WTC11 (cell line): ENCODE data around the gene PBX3. TPM values are rescaled to one million over a fixed set of nuclear protein-coding genes. Genes with fewer than 3 reads are reported as not detected.
A peak's percentile ranks its signal among the peaks of the same experiment; 100 is the strongest.

Experiments
- ATAC-seq: fragments of 200-7000 bp; cut with Tn5 transposase; 2 replicates; pipeline ENCODE4 v1.10.0; 2021; ENCODE audit warnings: mild to moderate bottlenecking, moderate library complexity
- CTCF ChIA-PET: fragments of 300-600 bp; sonication (Branson Sonifier 250); formaldehyde crosslinking; loops from one replicate; lab custom pipeline; 2021; ENCODE audit warnings: antibody characterized with exemption; lab: Charles Lee
- POLR2A ChIA-PET: fragments of 350-600 bp; sonication (Branson Sonifier 250); formaldehyde crosslinking; loops from one replicate; lab custom pipeline; 2021; ENCODE audit warnings: antibody characterized with exemption; lab: Charles Lee
- DNase-seq: peaks from one replicate; pipeline ENCODE4 v3.0.0; 2021; ENCODE audit warnings: low spot score
- H3K27ac Mint-ChIP-seq: 2 replicates; pipeline ENCODE4 v1.8.0; 2021; ENCODE audit warnings: mixed read lengths
- H3K27me3 Mint-ChIP-seq: 2 replicates; pipeline ENCODE4 v1.8.0; 2021; ENCODE audit warnings: low read depth, mild to moderate bottlenecking, moderate library complexity, mixed read lengths
- H3K36me3 Mint-ChIP-seq: 2 replicates; pipeline ENCODE4 v1.8.0; 2021; ENCODE audit warnings: mixed read lengths
- H3K4me1 Mint-ChIP-seq: 2 replicates; pipeline ENCODE4 v1.8.0; 2022; ENCODE audit warnings: mixed read lengths
- H3K4me3 Mint-ChIP-seq: 2 replicates; pipeline ENCODE4 v1.8.0; 2021; ENCODE audit warnings: mild to moderate bottlenecking, moderate library complexity, mixed read lengths
- H3K9me3 Mint-ChIP-seq: 2 replicates; pipeline ENCODE4 v1.8.0; 2021; ENCODE audit warnings: mixed read lengths
- CBFB ChIP-seq: sonication (generic); formaldehyde crosslinking; IDR thresholded peaks from 2 replicates; pipeline ENCODE4 v1.8.1; 2022; ENCODE audit warnings: mild to moderate bottlenecking, low read depth, missing genetic modification reagents
- CREB1 ChIP-seq: sonication (generic); formaldehyde crosslinking; IDR thresholded peaks from 2 replicates; pipeline ENCODE4 v1.8.0; 2023; ENCODE audit warnings: mild to moderate bottlenecking, missing genetic modification reagents
- E2F1 ChIP-seq: sonication (generic); formaldehyde crosslinking; IDR thresholded peaks from 2 replicates; pipeline ENCODE4 v1.8.0; 2022; ENCODE audit warnings: mild to moderate bottlenecking, missing genetic modification reagents
- EMX1 ChIP-seq: fragments of 250-450 bp; sonication (Bioruptor Pico); IDR thresholded peaks from 2 replicates; pipeline ENCODE4 v1.8.0; 2021; ENCODE audit warnings: mild to moderate bottlenecking
- GRHL2 ChIP-seq: fragments of 250-450 bp; sonication (Bioruptor Pico); IDR thresholded peaks from 2 replicates; pipeline ENCODE4 v1.8.0; 2022; ENCODE audit warnings: mild to moderate bottlenecking, moderate library complexity; ENCODE audit not compliant: insufficient replicate concordance, severe bottlenecking
- GTF2I ChIP-seq: fragments of 250-450 bp; sonication (Bioruptor Pico); conservative IDR thresholded peaks from 2 replicates; pipeline ENCODE4 v1.4.0; 2021; ENCODE audit warnings: mild to moderate bottlenecking
- JUN ChIP-seq: sonication (generic); formaldehyde crosslinking; IDR thresholded peaks from 2 replicates; pipeline ENCODE4 v1.8.0; 2023; ENCODE audit warnings: mild to moderate bottlenecking, missing genetic modification reagents
- NFATC4 ChIP-seq: fragments of 250-450 bp; sonication (Bioruptor Pico); IDR thresholded peaks from 2 replicates; pipeline ENCODE4 v1.9.0; 2021; ENCODE audit warnings: mild to moderate bottlenecking
- NFE2L1 ChIP-seq: sonication (generic); formaldehyde crosslinking; IDR thresholded peaks from 2 replicates; pipeline ENCODE4 v1.8.1; 2023; ENCODE audit warnings: missing genetic modification reagents
- NR1H2 ChIP-seq: sonication (generic); formaldehyde crosslinking; IDR thresholded peaks from 2 replicates; pipeline ENCODE4 v1.9.0; 2021; ENCODE audit warnings: mild to moderate bottlenecking, moderate library complexity, missing genetic modification reagents
- NR2C2 ChIP-seq: sonication (generic); formaldehyde crosslinking; IDR thresholded peaks from 2 replicates; pipeline ENCODE4 v1.8.0; 2022; ENCODE audit warnings: mild to moderate bottlenecking, missing genetic modification reagents
- SMAD3 ChIP-seq: sonication (generic); formaldehyde crosslinking; IDR thresholded peaks from 2 replicates; pipeline ENCODE4 v1.8.0; 2022; ENCODE audit warnings: missing genetic modification reagents, mild to moderate bottlenecking, borderline replicate concordance
- TCF7 ChIP-seq: sonication (generic); formaldehyde crosslinking; IDR thresholded peaks from 2 replicates; pipeline ENCODE4 v1.8.0; 2022; ENCODE audit warnings: mild to moderate bottlenecking, low read depth, missing genetic modification reagents, moderate library complexity
- TEAD1 ChIP-seq: sonication (generic); formaldehyde crosslinking; IDR thresholded peaks from 2 replicates; pipeline ENCODE4 v1.8.0; 2022; ENCODE audit warnings: mild to moderate bottlenecking, missing genetic modification reagents
- TP53 ChIP-seq: sonication (generic); formaldehyde crosslinking; IDR thresholded peaks from 2 replicates; pipeline ENCODE4 v1.8.1; 2023; ENCODE audit warnings: mild to moderate bottlenecking, missing genetic modification reagents
- ZNF281 ChIP-seq: sonication (generic); formaldehyde crosslinking; IDR thresholded peaks from 2 replicates; pipeline ENCODE4 v1.8.0; 2023; ENCODE audit warnings: mild to moderate bottlenecking, missing genetic modification reagents
- total RNA-seq: library from RNA; stranded (reverse); gene quantifications from 3 replicates; pipeline ENCODE4 v1.2.3, GENCODE V29; 2021
- TF ChIP-seq, protein P1 (sequence below): sonication (generic); formaldehyde crosslinking; IDR thresholded peaks from 2 replicates; pipeline ENCODE4 v1.8.1; 2023; ENCODE audit warnings: mild to moderate bottlenecking, missing genetic modification reagents, moderate library complexity
- TF ChIP-seq, protein P2 (sequence below): sonication (generic); formaldehyde crosslinking; IDR thresholded peaks from 2 replicates; pipeline ENCODE4 v1.8.0; 2023; ENCODE audit warnings: missing genetic modification reagents, mild to moderate bottlenecking, borderline replicate concordance

Gene PBX3
- total RNA-seq, 1 experiment from 2014 or later, result 48.5 TPM

GRCh38 chr9:125989524-125990180 is 242.5 kb downstream of the PBX3 start (continued):
- TF ChIP-seq, protein P1, sequence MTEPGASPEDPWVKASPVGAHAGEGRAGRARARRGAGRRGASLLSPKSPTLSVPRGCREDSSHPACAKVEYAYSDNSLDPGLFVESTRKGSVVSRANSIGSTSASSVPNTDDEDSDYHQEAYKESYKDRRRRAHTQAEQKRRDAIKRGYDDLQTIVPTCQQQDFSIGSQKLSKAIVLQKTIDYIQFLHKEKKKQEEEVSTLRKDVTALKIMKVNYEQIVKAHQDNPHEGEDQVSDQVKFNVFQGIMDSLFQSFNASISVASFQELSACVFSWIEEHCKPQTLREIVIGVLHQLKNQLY (CRISPR knock-in tag), result no peak
- TF ChIP-seq NFATC4 (CRISPR knock-in tag), result no peak
- no peak for TF ChIP-seq SMAD3
- no peak for TF ChIP-seq TP53 (CRISPR knock-in tag)
- TF ChIP-seq, all 79 proteins: peak for 0

DNA sequence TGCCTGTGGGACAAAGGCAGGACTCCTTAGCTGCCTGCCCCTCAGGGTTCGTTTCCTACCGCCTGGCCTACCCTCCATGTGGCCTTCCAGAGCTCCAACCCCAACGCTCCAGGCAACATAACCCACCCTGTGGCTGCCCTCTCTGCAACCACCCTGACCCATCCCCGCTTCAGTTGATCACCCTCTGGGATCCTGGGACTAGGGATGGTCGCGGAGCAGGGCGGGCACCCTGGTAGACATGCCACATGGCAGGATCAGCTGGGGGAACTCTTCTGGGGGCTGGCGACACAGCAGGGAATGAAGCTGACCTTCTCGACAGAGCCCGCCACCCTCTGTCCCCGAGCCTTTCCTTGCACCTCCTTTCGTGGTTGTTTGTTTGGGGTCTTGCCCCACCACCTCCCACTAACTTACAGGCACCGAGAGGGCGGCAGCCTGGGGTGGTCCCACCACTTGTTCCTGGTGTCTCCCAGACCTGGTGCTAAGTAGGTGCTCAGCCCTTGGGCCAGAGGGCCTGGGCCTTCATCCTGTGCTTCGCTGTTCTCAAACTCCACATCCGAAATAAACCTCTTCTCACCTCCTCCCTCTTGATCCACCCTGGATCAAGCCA is 243.1 kb downstream of the PBX3 start:
- peaks cover 1% of the 10 kb centered on the region for H3K9me3 Mint-ChIP-seq
- peak overlapping the region; percentile 11; the same call in 1 of the 2 replicates for H3K27ac Mint-ChIP-seq
- POLR2A ChIA-PET, result no interaction called here
- DNase-seq, result no peak
- H3K4me3 Mint-ChIP-seq, result no peak overlapping the region
- H3K4me1 Mint-ChIP-seq, result 0 out of 2 replicates have a peak, but pooled peaks cover 2% of the 10 kb centered on the region
- ATAC-seq, result no peak
- no peaks in the 10 kb centered on the region for H3K36me3 Mint-ChIP-seq
- H3K27me3 Mint-ChIP-seq, result no peaks in the 10 kb centered on the region
- CTCF ChIA-PET, result no interaction called here
- no peak for TF ChIP-seq TEAD1 (CRISPR knock-in tag)
- TF ChIP-seq CBFB, result no peak
- no peak for TF ChIP-seq TCF7 (CRISPR knock-in tag)
- no peak for TF ChIP-seq NR1H2 (CRISPR knock-in tag)

DNA sequence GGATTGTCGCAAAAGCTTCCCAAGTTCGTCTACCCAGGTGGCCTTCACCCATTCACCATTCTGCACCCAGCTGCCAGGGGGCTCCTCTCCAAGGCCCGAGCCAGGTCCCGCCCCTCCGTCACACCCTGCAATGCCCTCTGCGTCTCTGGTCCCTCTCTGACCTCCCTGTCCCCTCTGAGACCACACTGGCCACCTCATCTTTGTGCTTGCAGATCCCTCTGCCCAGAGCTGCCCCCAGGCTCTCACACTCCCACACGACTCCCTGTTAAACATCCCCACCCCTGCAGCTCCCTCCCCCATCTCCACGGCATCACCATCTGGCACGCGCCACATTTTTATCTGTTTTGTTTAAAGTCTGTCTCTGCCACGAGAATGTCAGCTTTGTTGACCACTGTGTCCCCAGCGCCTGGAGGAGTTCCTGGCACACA is 243.6 kb downstream of the PBX3 start:
- H3K4me3 Mint-ChIP-seq, result no peak overlapping the region
- H3K36me3 Mint-ChIP-seq, result no peaks in the 10 kb centered on the region
- peak overlapping the region; percentile 11; the same call in 1 of the 2 replicates for H3K27ac Mint-ChIP-seq
- 0 out of 2 replicates have a peak, but pooled peaks cover 2% of the 10 kb centered on the region for H3K4me1 Mint-ChIP-seq
- ATAC-seq (no peak), DNase-seq (no peak)
- CTCF ChIA-PET, result no interaction called here
- POLR2A ChIA-PET, result no interaction called here
- no peaks in the 10 kb centered on the region for H3K9me3 Mint-ChIP-seq
- H3K27me3 Mint-ChIP-seq, result no peaks in the 10 kb centered on the region
- TF ChIP-seq NR2C2 (no peak), JUN (CRISPR knock-in tag) (no peak), NFATC4 (CRISPR knock-in tag) (no peak), TP53 (CRISPR knock-in tag) (no peak), EMX1 (CRISPR knock-in tag) (no peak), TCF7 (CRISPR knock-in tag) (no peak), NR1H2 (CRISPR knock-in tag) (no peak), GTF2I (CRISPR knock-in tag) (no peak), GRHL2 (CRISPR knock-in tag) (no peak)
- TF ChIP-seq, protein P2, sequence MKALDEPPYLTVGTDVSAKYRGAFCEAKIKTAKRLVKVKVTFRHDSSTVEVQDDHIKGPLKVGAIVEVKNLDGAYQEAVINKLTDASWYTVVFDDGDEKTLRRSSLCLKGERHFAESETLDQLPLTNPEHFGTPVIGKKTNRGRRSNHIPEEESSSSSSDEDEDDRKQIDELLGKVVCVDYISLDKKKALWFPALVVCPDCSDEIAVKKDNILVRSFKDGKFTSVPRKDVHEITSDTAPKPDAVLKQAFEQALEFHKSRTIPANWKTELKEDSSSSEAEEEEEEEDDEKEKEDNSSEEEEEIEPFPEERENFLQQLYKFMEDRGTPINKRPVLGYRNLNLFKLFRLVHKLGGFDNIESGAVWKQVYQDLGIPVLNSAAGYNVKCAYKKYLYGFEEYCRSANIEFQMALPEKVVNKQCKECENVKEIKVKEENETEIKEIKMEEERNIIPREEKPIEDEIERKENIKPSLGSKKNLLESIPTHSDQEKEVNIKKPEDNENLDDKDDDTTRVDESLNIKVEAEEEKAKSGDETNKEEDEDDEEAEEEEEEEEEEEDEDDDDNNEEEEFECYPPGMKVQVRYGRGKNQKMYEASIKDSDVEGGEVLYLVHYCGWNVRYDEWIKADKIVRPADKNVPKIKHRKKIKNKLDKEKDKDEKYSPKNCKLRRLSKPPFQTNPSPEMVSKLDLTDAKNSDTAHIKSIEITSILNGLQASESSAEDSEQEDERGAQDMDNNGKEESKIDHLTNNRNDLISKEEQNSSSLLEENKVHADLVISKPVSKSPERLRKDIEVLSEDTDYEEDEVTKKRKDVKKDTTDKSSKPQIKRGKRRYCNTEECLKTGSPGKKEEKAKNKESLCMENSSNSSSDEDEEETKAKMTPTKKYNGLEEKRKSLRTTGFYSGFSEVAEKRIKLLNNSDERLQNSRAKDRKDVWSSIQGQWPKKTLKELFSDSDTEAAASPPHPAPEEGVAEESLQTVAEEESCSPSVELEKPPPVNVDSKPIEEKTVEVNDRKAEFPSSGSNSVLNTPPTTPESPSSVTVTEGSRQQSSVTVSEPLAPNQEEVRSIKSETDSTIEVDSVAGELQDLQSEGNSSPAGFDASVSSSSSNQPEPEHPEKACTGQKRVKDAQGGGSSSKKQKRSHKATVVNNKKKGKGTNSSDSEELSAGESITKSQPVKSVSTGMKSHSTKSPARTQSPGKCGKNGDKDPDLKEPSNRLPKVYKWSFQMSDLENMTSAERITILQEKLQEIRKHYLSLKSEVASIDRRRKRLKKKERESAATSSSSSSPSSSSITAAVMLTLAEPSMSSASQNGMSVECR (CRISPR knock-in tag), result no peak

GRCh38 chr9:125991886-125992529 is 244.8 kb downstream of the PBX3 start:
- POLR2A ChIA-PET, result no interaction called here
- Mint-ChIP-seq H3K27me3 (no peaks in the 10 kb centered on the region), H3K27ac (no peak overlapping the region), H3K4me1 (0 out of 2 replicates have a peak, but pooled peaks cover 2% of the 10 kb centered on the region), H3K4me3 (no peak overlapping the region), H3K9me3 (no peaks in the 10 kb centered on the region), H3K36me3 (no peaks in the 10 kb centered on the region)
- DNase-seq, result no peak
- no peak for ATAC-seq
- CTCF ChIA-PET, result interaction anchor here (0.6 kb wide), 1 partner anchor 563 kb away, joined by 4 read pairs; no protein-coding TSS in a partner anchor
- TF ChIP-seq CREB1 (no peak), EMX1 (CRISPR knock-in tag) (no peak), GTF2I (CRISPR knock-in tag) (no peak), NFE2L1 (CRISPR knock-in tag) (no peak), NR2C2 (no peak), ZNF281 (CRISPR knock-in tag) (no peak), E2F1 (CRISPR knock-in tag) (no peak)
